NCI-H1092 treated with DMSO at 0.1 percent for 48 hours (cell line): Measurements from ENCODE around the gene CARHSP1.
"Not testable (repeated sequence)": the region's sequence is repeated elsewhere in the genome, so short reads cannot be mapped to it uniquely, and the experiment has no call there.

ENCODE experiments used
- DNase-seq: peaks from one replicate; lab custom pipeline; 2025; lab: John Stamatoyannopoulos, UW

Gene CARHSP1

GRCh38 chr16:8868416-8869211, at the start of gene CARHSP1:
Gene CARHSP1 (minus strand): TSS chr16:8869006. CDS start chr16:8859328, 9,678 bp downstream.
- DNase-seq, result peak; percentile 88

GRCh38 chr16:8917336-8917735, 48.5 kb upstream of the CARHSP1 start:
- not testable (repeated sequence) for DNase-seq

GRCh38 chr16:8916541-8917225, 47.9 kb upstream of the CARHSP1 start:
- no peak for DNase-seq

- DNase-seq, result no peak
These were observed 47.0 kb upstream of the CARHSP1 start for GRCh38 chr16:8915722-8916301.

GRCh38 chr16:8914098-8914497, 45.3 kb upstream of the CARHSP1 start:
- no peak for DNase-seq

GRCh38 chr16:8912793-8913192, 44.0 kb upstream of the CARHSP1 start:
- no peak for DNase-seq

- DNase-seq, result no peak
These were observed 42.0 kb upstream of the CARHSP1 start for GRCh38 chr16:8910811-8911210.

- DNase-seq, result no peak
These were observed 40.1 kb upstream of the CARHSP1 start for GRCh38 chr16:8908810-8909468.

GRCh38 chr16:8907096-8907495, 38.3 kb upstream of the CARHSP1 start:
- DNase-seq, result no peak

- DNase-seq, result no peak
These were observed 37.2 kb upstream of the CARHSP1 start for GRCh38 chr16:8905795-8906591.

GRCh38 chr16:8905168-8905762, 36.5 kb upstream of the CARHSP1 start:
- peak; percentile 7 for DNase-seq

- no peak for DNase-seq
These were observed 35.2 kb upstream of the CARHSP1 start for GRCh38 chr16:8904018-8904430.

GRCh38 chr16:8903004-8903403, 34.2 kb upstream of the CARHSP1 start:
- DNase-seq, result no peak

GRCh38 chr16:8901320-8901861, 32.6 kb upstream of the CARHSP1 start:
- no peak for DNase-seq

- DNase-seq, result no peak
These were observed 31.5 kb upstream of the CARHSP1 start for GRCh38 chr16:8900343-8900742.

GRCh38 chr16:8899709-8900317, 31.0 kb upstream of the CARHSP1 start:
- no peak for DNase-seq

- no peak for DNase-seq
These were observed 30.0 kb upstream of the CARHSP1 start for GRCh38 chr16:8898660-8899318.

- DNase-seq, result no peak
These were observed 26.0 kb upstream of the CARHSP1 start for GRCh38 chr16:8894736-8895334.

GRCh38 chr16:8893976-8894690, 25.3 kb upstream of the CARHSP1 start:
- DNase-seq, result no peak
